ENCODE measurements around the gene ZNF394.
"Not testable (repeated sequence)": the region's sequence is repeated elsewhere in the genome, so short reads cannot be mapped to it uniquely, and the experiment has no call there.

Gene ZNF394

DNA sequence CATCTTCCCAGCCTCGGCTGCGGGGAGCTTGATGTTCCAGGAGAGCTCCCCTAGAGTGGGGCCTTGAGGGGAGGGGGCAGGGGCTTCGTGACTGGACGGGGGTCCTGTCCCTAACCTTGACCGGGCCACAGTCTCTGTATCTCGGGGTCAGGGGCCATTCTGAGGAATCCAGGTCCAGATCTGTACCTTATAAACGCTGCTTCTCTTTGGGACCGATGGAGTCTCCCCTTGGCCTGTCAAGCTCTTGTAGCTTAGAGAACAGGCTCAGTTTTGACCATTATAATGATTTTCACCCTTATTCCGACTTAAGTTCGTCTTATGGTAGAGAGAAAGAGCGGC lies 5.2 kb upstream of the ZNF394 start:
- no peak for DNase-seq
- Histone ChIP-seq H3K9ac (ENCODE audit: low read length) (peak overlapping the region; percentile 75), H3K4me3 (ENCODE audit: low read length) (peak overlapping the region; percentile 83), H3K79me2 (ENCODE audit: low read length) (peaks cover 36% of the 10 kb centered on the region), H3K9me3 (replicated peaks; ENCODE audit: insufficient read depth, low read length) (no peaks in the 10 kb centered on the region), H2AFZ (ENCODE audit: low read length) (peak overlapping the region; percentile 79), H3K27me3 (replicated peaks; ENCODE audit: insufficient read depth, low read length) (no peaks in the 10 kb centered on the region), H3K4me1 (ENCODE audit: low read length) (peaks cover 11% of the 10 kb centered on the region), H3K27ac (ENCODE audit: low read length) (peak overlapping the region; percentile 61; the same call in 1 of the 2 replicates), H3K9me2 (replicated peaks; ENCODE audit: insufficient read depth, low read length) (no peaks in the 10 kb centered on the region), H3F3A (ENCODE audit: insufficient read depth, low read length) (no peaks in the 10 kb centered on the region), H3K36me3 (replicated peaks; ENCODE audit: insufficient read depth, low read length) (no peaks in the 10 kb centered on the region), H4K20me1 (ENCODE audit: insufficient read depth, low read length) (no peaks in the 10 kb centered on the region), H3K4me2 (ENCODE audit: low read depth, low read length) (peak overlapping the region; percentile 88)
- TF ChIP-seq EZH2 (optimal IDR thresholded peaks at IDR 0.05; ENCODE audit: low read depth, low read length) (no peak), EZH2phosphoT487 (IDR thresholded peaks at IDR 0.05; ENCODE audit: low read length) (no peak)
- TF ChIP-seq, protein P1, sequence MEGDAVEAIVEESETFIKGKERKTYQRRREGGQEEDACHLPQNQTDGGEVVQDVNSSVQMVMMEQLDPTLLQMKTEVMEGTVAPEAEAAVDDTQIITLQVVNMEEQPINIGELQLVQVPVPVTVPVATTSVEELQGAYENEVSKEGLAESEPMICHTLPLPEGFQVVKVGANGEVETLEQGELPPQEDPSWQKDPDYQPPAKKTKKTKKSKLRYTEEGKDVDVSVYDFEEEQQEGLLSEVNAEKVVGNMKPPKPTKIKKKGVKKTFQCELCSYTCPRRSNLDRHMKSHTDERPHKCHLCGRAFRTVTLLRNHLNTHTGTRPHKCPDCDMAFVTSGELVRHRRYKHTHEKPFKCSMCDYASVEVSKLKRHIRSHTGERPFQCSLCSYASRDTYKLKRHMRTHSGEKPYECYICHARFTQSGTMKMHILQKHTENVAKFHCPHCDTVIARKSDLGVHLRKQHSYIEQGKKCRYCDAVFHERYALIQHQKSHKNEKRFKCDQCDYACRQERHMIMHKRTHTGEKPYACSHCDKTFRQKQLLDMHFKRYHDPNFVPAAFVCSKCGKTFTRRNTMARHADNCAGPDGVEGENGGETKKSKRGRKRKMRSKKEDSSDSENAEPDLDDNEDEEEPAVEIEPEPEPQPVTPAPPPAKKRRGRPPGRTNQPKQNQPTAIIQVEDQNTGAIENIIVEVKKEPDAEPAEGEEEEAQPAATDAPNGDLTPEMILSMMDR (IDR thresholded peaks at IDR 0.05; ENCODE audit: low read length): no peak

DNA sequence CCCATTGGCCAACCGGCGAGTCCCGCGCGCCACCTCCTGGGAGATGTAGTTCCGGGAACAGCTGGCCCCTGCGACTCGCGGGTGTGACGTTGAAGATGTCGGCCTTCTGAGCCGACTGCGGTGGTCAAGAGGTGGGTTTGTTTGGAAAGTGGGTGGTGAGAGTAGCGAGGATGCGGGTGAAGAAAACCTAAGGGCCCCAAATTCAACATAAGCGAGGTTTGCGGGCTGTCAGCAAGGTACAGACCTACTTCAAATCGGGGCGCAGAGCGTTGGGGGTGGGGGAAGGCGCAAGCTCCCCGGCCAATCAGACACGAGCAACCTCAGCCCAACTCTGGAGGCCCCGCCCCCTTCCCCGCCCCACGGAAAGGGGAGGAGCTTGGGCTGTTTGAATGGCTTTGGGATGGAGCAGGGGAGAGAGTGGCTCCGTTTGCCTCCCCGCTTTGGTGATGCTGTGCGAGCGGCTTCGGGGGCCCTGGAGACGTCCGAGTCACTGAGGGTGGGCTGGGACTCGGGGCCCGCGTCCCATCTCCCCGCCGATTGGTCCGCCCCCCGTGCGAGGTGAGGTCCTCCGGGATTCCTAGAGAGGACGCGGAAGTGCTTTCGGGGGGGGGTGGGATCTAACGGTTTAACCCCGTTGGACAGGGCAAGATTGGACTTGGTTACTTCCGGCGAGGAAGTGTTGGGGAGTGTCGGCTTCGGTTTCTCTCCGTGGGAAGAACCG lies 4.7 kb upstream of the ZNF394 start, which contains the start of gene ZKSCAN5:
Gene ZKSCAN5 (plus strand): TSS at position 60 of the 721 bp plus-strand sequence. CDS start 1,383 bp downstream, outside the sequence.
- H3K4me1 ChIP-seq (ENCODE audit: low read length): peaks cover 11% of the 10 kb centered on the region
- no peaks in the 10 kb centered on the region for H3K9me3 ChIP-seq (replicated peaks; ENCODE audit: insufficient read depth, low read length)
- H3K9ac ChIP-seq (ENCODE audit: low read length): peak within 1 kb of the TSS; percentile 75
- peaks cover 3% of the 10 kb centered on the region for H3F3A ChIP-seq (ENCODE audit: insufficient read depth, low read length)
- no peaks in the 10 kb centered on the region for H3K27me3 ChIP-seq (replicated peaks; ENCODE audit: insufficient read depth, low read length)
- H3K9me2 ChIP-seq (replicated peaks; ENCODE audit: insufficient read depth, low read length): no peaks in the 10 kb centered on the region
- no peaks in the 10 kb centered on the region for H3K36me3 ChIP-seq (replicated peaks; ENCODE audit: insufficient read depth, low read length)
- peak within 1 kb of the TSS; percentile 83 for H3K4me3 ChIP-seq (ENCODE audit: low read length)
- peak; percentile 96 for DNase-seq
- peaks cover 37% of the 10 kb centered on the region for H3K79me2 ChIP-seq (ENCODE audit: low read length)
- H2AFZ ChIP-seq (ENCODE audit: low read length): peak within 1 kb of the TSS; percentile 79
- peak within 1 kb of the TSS; percentile 88 for H3K4me2 ChIP-seq (ENCODE audit: low read depth, low read length)
- TF ChIP-seq, protein P1 (IDR thresholded peaks at IDR 0.05; ENCODE audit: low read length): no peak
- TF ChIP-seq EZH2 (optimal IDR thresholded peaks at IDR 0.05; ENCODE audit: low read depth, low read length) (no peak), EZH2phosphoT487 (IDR thresholded peaks at IDR 0.05; ENCODE audit: low read length) (no peak)
- peak within 1 kb of the TSS; percentile 61; the same call in 1 of the 2 replicates for H3K27ac ChIP-seq (ENCODE audit: low read length)
- H4K20me1 ChIP-seq (ENCODE audit: insufficient read depth, low read length): no peaks in the 10 kb centered on the region

DNA sequence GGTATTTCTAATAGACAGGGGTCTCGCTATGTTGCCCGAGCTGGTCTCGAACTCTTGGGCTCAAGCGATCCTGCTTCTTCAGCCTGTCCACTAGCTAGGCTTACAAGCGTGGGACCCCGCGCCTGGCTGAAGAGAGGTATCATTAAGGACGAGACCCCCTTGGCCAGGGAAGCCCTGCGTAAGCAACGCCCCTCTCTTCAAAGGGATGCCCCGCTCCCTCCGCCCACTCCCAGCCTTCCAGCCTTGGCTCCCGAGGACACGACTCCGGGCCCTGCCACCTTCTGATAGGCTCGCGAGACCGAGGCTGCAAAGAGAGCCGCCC lies 4.2 kb upstream of the ZNF394 start:
- TF ChIP-seq, protein P1 (IDR thresholded peaks at IDR 0.05; ENCODE audit: low read length): no peak
- TF ChIP-seq EZH2 (optimal IDR thresholded peaks at IDR 0.05; ENCODE audit: low read depth, low read length): no peak
- TF ChIP-seq EZH2phosphoT487 (IDR thresholded peaks at IDR 0.05; ENCODE audit: low read length): no peak
- no peaks in the 10 kb centered on the region for H3K9me2 ChIP-seq (replicated peaks; ENCODE audit: insufficient read depth, low read length)
- no peaks in the 10 kb centered on the region for H3K9me3 ChIP-seq (replicated peaks; ENCODE audit: insufficient read depth, low read length)
- peaks cover 8% of the 10 kb centered on the region for H3F3A ChIP-seq (ENCODE audit: insufficient read depth, low read length)
- no peak for DNase-seq
- H3K27ac ChIP-seq (ENCODE audit: low read length): peak overlapping the region; percentile 61; the same call in 1 of the 2 replicates
- peak overlapping the region; percentile 75; the same call in 1 of the 2 replicates for H3K9ac ChIP-seq (ENCODE audit: low read length)
- H3K36me3 ChIP-seq (replicated peaks; ENCODE audit: insufficient read depth, low read length): no peaks in the 10 kb centered on the region
- peak overlapping the region; percentile 79 for H2AFZ ChIP-seq (ENCODE audit: low read length)
- no peaks in the 10 kb centered on the region for H3K27me3 ChIP-seq (replicated peaks; ENCODE audit: insufficient read depth, low read length)
- H3K4me2 ChIP-seq (ENCODE audit: low read depth, low read length): peak overlapping the region; percentile 88; the same call in 1 of the 2 replicates
- H4K20me1 ChIP-seq (ENCODE audit: insufficient read depth, low read length): no peaks in the 10 kb centered on the region
- peaks cover 11% of the 10 kb centered on the region for H3K4me1 ChIP-seq (ENCODE audit: low read length)
- peak overlapping the region; percentile 83 for H3K4me3 ChIP-seq (ENCODE audit: low read length)
- H3K79me2 ChIP-seq (ENCODE audit: low read length): peaks cover 39% of the 10 kb centered on the region

DNA sequence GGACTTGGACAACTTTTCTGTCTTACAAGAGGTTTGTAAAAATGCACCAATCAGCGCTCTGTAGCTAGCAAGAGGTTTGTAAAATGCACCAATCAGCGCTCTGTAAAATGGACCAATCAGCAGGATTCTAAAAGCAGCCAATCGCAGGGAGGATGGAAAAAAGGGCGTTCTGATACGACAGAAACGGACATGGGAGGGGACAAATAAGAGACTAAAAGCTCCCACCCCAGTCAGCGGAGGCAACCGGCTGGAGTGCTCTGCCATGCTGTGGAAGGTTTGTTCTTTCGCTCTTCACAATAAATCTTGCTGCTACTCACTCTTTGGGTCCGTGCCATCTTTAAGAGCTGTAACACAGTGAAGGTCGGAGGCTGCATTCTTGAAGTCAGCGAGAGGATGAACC lies 1.2 kb upstream of the ZNF394 start:
- peaks cover 56% of the 10 kb centered on the region for H3K79me2 ChIP-seq (ENCODE audit: low read length)
- H3K9ac ChIP-seq (ENCODE audit: low read length): not testable (repeated sequence)

More for the DNA sequence above, 1.2 kb upstream of the ZNF394 start:
- not testable (repeated sequence) for H3K36me3 ChIP-seq (replicated peaks; ENCODE audit: insufficient read depth, low read length); H3K4me2 ChIP-seq (ENCODE audit: low read depth, low read length); H3K9me3 ChIP-seq (replicated peaks; ENCODE audit: insufficient read depth, low read length); H3K27ac ChIP-seq (ENCODE audit: low read length); H3K9me2 ChIP-seq (replicated peaks; ENCODE audit: insufficient read depth, low read length); H2AFZ ChIP-seq (ENCODE audit: low read length); H3F3A ChIP-seq (ENCODE audit: insufficient read depth, low read length); H3K27me3 ChIP-seq (replicated peaks; ENCODE audit: insufficient read depth, low read length); H3K4me1 ChIP-seq (ENCODE audit: low read length); H4K20me1 ChIP-seq (ENCODE audit: insufficient read depth, low read length); DNase-seq; H3K4me3 ChIP-seq (ENCODE audit: low read length)

Measured in MM.1S (cell line).